ENCODE results near the gene ATP4B. TPM values are rescaled to one million over a fixed set of nuclear protein-coding genes. Genes with fewer than 3 reads are reported as not detected.

Gene ATP4B
- total RNA-seq, 1 experiment from 2014 or later: not detected

GRCh38 chr13:113610266-113610665 lies 47.7 kb downstream of the ATP4B start:
- CTCF ChIA-PET: no interaction called here
- Mint-ChIP-seq H3K36me3 (ENCODE audit: insufficient read depth, unreplicated experiment) (peaks cover 26% of the 10 kb centered on the region), H3K9me3 (ENCODE audit: unreplicated experiment) (no peaks in the 10 kb centered on the region), H3K27ac (ENCODE audit: low read depth, unreplicated experiment) (no peak overlapping the region), H3K4me3 (ENCODE audit: unreplicated experiment) (no peak overlapping the region), H3K4me1 (ENCODE audit: insufficient read depth, unreplicated experiment) (no peaks in the 10 kb centered on the region), H3K27me3 (ENCODE audit: insufficient read depth, unreplicated experiment) (no peaks in the 10 kb centered on the region)
- no peak for TF ChIP-seq CTCF (IDR thresholded peaks at IDR 0.05; ENCODE audit: unreplicated experiment)
- POLR2A ChIA-PET: no interaction called here
- DNase-seq (ENCODE audit: unreplicated experiment): no peak
- intact Hi-C loops (cut with micrococcal nuclease): no loop called here
- no TSS peak for BruUV-seq (replicated peaks)

- TF ChIP-seq CTCF (IDR thresholded peaks at IDR 0.05; ENCODE audit: unreplicated experiment): no peak
- no peaks in the 10 kb centered on the region for H3K4me1 Mint-ChIP-seq (ENCODE audit: insufficient read depth, unreplicated experiment)
- H3K36me3 Mint-ChIP-seq (ENCODE audit: insufficient read depth, unreplicated experiment): peaks cover 27% of the 10 kb centered on the region
- ChIA-PET CTCF (no interaction called here), POLR2A (no interaction called here)
- H3K27me3 Mint-ChIP-seq (ENCODE audit: insufficient read depth, unreplicated experiment): no peaks in the 10 kb centered on the region
- H3K27ac Mint-ChIP-seq (ENCODE audit: low read depth, unreplicated experiment): no peak overlapping the region
- BruUV-seq (replicated peaks): no TSS peak
- no peak for DNase-seq (ENCODE audit: unreplicated experiment)
- H3K4me3 Mint-ChIP-seq (ENCODE audit: unreplicated experiment): no peak overlapping the region
- H3K9me3 Mint-ChIP-seq (ENCODE audit: unreplicated experiment): no peaks in the 10 kb centered on the region
- intact Hi-C loops (cut with micrococcal nuclease): no loop called here
Observed at GRCh38 chr13:113609616-113610015, 48.4 kb downstream of the ATP4B start.

- BruUV-seq (replicated peaks): no TSS peak
- CTCF ChIA-PET: no interaction called here
- DNase-seq (ENCODE audit: unreplicated experiment): no peak
- H3K9me3 Mint-ChIP-seq (ENCODE audit: unreplicated experiment): no peaks in the 10 kb centered on the region
- intact Hi-C loops (cut with micrococcal nuclease): no loop called here
- H3K4me3 Mint-ChIP-seq (ENCODE audit: unreplicated experiment): no peak overlapping the region
- H3K4me1 Mint-ChIP-seq (ENCODE audit: insufficient read depth, unreplicated experiment): no peaks in the 10 kb centered on the region
- H3K27ac Mint-ChIP-seq (ENCODE audit: low read depth, unreplicated experiment): no peak overlapping the region
- H3K36me3 Mint-ChIP-seq (ENCODE audit: insufficient read depth, unreplicated experiment): peaks cover 27% of the 10 kb centered on the region
- H3K27me3 Mint-ChIP-seq (ENCODE audit: insufficient read depth, unreplicated experiment): no peaks in the 10 kb centered on the region
- POLR2A ChIA-PET: no interaction called here
- TF ChIP-seq CTCF (IDR thresholded peaks at IDR 0.05; ENCODE audit: unreplicated experiment): no peak
Observed at GRCh38 chr13:113608967-113609533, 48.9 kb downstream of the ATP4B start.

- BruUV-seq (replicated peaks): no TSS peak
- no peak for TF ChIP-seq CTCF (IDR thresholded peaks at IDR 0.05; ENCODE audit: unreplicated experiment)
- H3K27ac Mint-ChIP-seq (ENCODE audit: low read depth, unreplicated experiment): no peak overlapping the region
- H3K27me3 Mint-ChIP-seq (ENCODE audit: insufficient read depth, unreplicated experiment): no peaks in the 10 kb centered on the region
- peaks cover 27% of the 10 kb centered on the region for H3K36me3 Mint-ChIP-seq (ENCODE audit: insufficient read depth, unreplicated experiment)
- H3K9me3 Mint-ChIP-seq (ENCODE audit: unreplicated experiment): no peaks in the 10 kb centered on the region
- intact Hi-C loops (cut with micrococcal nuclease): no loop called here
- DNase-seq (ENCODE audit: unreplicated experiment): no peak
- POLR2A ChIA-PET: no interaction called here
- H3K4me3 Mint-ChIP-seq (ENCODE audit: unreplicated experiment): no peak overlapping the region
- no peaks in the 10 kb centered on the region for H3K4me1 Mint-ChIP-seq (ENCODE audit: insufficient read depth, unreplicated experiment)
- CTCF ChIA-PET: no interaction called here
Observed at GRCh38 chr13:113607889-113608635, 49.9 kb downstream of the ATP4B start.

Measured in MCF 10A (cell line).